CD4-positive, alpha-beta T cell (primary cell): Measurements from ENCODE around the gene AP2A1. TPM values are rescaled to one million over a fixed set of nuclear protein-coding genes. Genes with fewer than 3 reads are reported as not detected.

Source experiments
- ATAC-seq: fragments of 200-7000 bp; cut with Tn5 transposase; one replicate; pipeline ENCODE4 v1.10.0; 2022; ENCODE audit warnings: mild to moderate bottlenecking; ENCODE audit not compliant: poor library complexity
- CTCF ChIA-PET: fragments of 350-600 bp; sonication (Branson Sonifier 250); formaldehyde crosslinking; loops from one replicate; lab custom pipeline; 2021; ENCODE audit warnings: antibody characterized with exemption, inconsistent platforms; lab: Charles Lee
- POLR2A ChIA-PET: fragments of 350-600 bp; sonication (Branson Sonifier 250); formaldehyde crosslinking; loops from one replicate; lab custom pipeline; 2021; ENCODE audit warnings: antibody characterized with exemption, inconsistent platforms; lab: Charles Lee
- DNase-seq, 14 experiments: peaks; one replicate each; pipeline ENCODE4 v3.0.0-alpha.2; 2013 to 2020; ENCODE audit warnings: mixed read lengths in 2 of 14
- H3K27ac ChIP-seq, 2 donors: one replicate each; pipeline versions ENCODE4 v1.5.1 to v1.7.0; 2013; ENCODE audit warnings: low read length in 2 of 2, low read depth in 1 of 2, mild to moderate bottlenecking in 1 of 2
- H3K27me3 ChIP-seq, 2 experiments: 1 replicate in 1 of 2; 2 replicates in 1 of 2; pipeline versions ENCODE4 v1.6.1 to v1.7.0; 2013; ENCODE audit warnings: low read length in 2 of 2, control low read depth in 1 of 2, mild to moderate bottlenecking in 1 of 2, moderate library complexity in 1 of 2; ENCODE audit not compliant: insufficient read depth in 2 of 2, control insufficient read depth in 1 of 2
- H3K36me3 ChIP-seq: one replicate; pipeline ENCODE4 v1.6.1; 2013; ENCODE audit warnings: low read length, control low read depth; ENCODE audit not compliant: insufficient read depth
- H3K4me1 ChIP-seq: one replicate; pipeline ENCODE4 v1.6.1; 2013; ENCODE audit warnings: low read length, control low read depth; ENCODE audit not compliant: insufficient read depth
- H3K4me3 ChIP-seq: one replicate; pipeline ENCODE4 v1.5.1; 2013; ENCODE audit warnings: mild to moderate bottlenecking, low read length, moderate library complexity
- H3K9me3 ChIP-seq, 2 experiments: 1 replicate in 1 of 2; 2 replicates in 1 of 2; pipeline versions ENCODE4 v1.6.1 to v1.7.0; 2013; ENCODE audit warnings: low read length in 2 of 2, mild to moderate bottlenecking in 2 of 2, control low read depth in 1 of 2, moderate library complexity in 1 of 2; ENCODE audit not compliant: control insufficient read depth in 1 of 2, insufficient read depth in 1 of 2
- H3K27ac Mint-ChIP-seq: one replicate; pipeline ENCODE4 v1.8.0; 2020; ENCODE audit warnings: mixed read lengths
- H3K27me3 Mint-ChIP-seq: one replicate; pipeline ENCODE4 v1.8.0; 2021; ENCODE audit warnings: mixed read lengths
- H3K36me3 Mint-ChIP-seq: one replicate; pipeline ENCODE4 v1.8.0; 2021; ENCODE audit warnings: low read depth, mixed read lengths
- H3K4me1 Mint-ChIP-seq: one replicate; pipeline ENCODE4 v1.8.0; 2021; ENCODE audit warnings: low read depth, mixed read lengths
- H3K4me3 Mint-ChIP-seq: one replicate; pipeline ENCODE4 v1.8.0; 2020; ENCODE audit warnings: mild to moderate bottlenecking, mixed read lengths
- H3K9me3 Mint-ChIP-seq: one replicate; pipeline ENCODE4 v1.8.0; 2020; ENCODE audit warnings: mixed read lengths
- CTCF ChIP-seq: fragments of 200-600 bp; IDR thresholded peaks from one replicate; pipeline ENCODE4 v1.8.0; 2022; ENCODE audit warnings: antibody characterized with exemption, mild to moderate bottlenecking
- intact Hi-C, 2 experiments: fragments of 100-400 bp; cut with DNase I in 1 of 2; cut with micrococcal nuclease in 1 of 2; formaldehyde crosslinking; loops; one replicate each; pipeline versions ENCODE4 v1.15.1 to v1.9.0; 2023 to 2025; cut with DNase I, micrococcal nuclease
- total RNA-seq, 174 experiments: library from RNA in 2 of 174; stranded (reverse) in 2 of 174; gene quantifications; one replicate each; pipeline ENCODE4 v1.2.3 and lab custom pipeline; 2021 to 2026

Gene AP2A1
- total RNA-seq, 2 experiments from 2014 or later: 28.2 to 28.9 TPM

GRCh38 chr19:49774969-49775368, 8.2 kb downstream of the AP2A1 start:
- TF ChIP-seq CTCF: no peak
- intact Hi-C loops: no loop called here

GRCh38 chr19:49775742-49776370, 9.1 kb downstream of the AP2A1 start:
- Histone ChIP-seq H3K9me3 (no peaks in the 10 kb centered on the region), H3K27me3 (no peaks in the 10 kb centered on the region), H3K4me3 (no peak overlapping the region), H3K36me3 (peaks cover 8% of the 10 kb centered on the region), H3K27ac (no peak overlapping the region), H3K4me1 (peaks cover 5% of the 10 kb centered on the region)
- H3K27me3 Mint-ChIP-seq: no peaks in the 10 kb centered on the region
- H3K27ac Mint-ChIP-seq: no peak overlapping the region
- H3K36me3 Mint-ChIP-seq: peaks cover 32% of the 10 kb centered on the region
- ChIA-PET CTCF (no interaction called here), POLR2A (interaction anchor here (1.2 kb wide), 1 partner anchor 9 kb away, joined by 3 read pairs; the partner anchor contains the start of gene AP2A1)
- intact Hi-C loops: no loop called here
- H3K4me3 Mint-ChIP-seq: no peak overlapping the region
- no peak for DNase-seq
- no peak for TF ChIP-seq CTCF
- H3K4me1 Mint-ChIP-seq: peaks cover 22% of the 10 kb centered on the region
- ATAC-seq: no peak
- H3K9me3 Mint-ChIP-seq: no peaks in the 10 kb centered on the region

More at GRCh38 chr19:49774969-49775368, 8.2 kb downstream of the AP2A1 start:
- Mint-ChIP-seq H3K4me1 (peaks cover 23% of the 10 kb centered on the region), H3K4me3 (no peak overlapping the region), H3K9me3 (no peaks in the 10 kb centered on the region), H3K27me3 (no peaks in the 10 kb centered on the region), H3K27ac (no peak overlapping the region), H3K36me3 (peaks cover 28% of the 10 kb centered on the region)
- no peaks in the 10 kb centered on the region for H3K9me3 ChIP-seq
- ChIA-PET POLR2A (no interaction called here), CTCF (no interaction called here)
- H3K27ac ChIP-seq: no peak overlapping the region
- DNase-seq: no peak
- H3K27me3 ChIP-seq: no peaks in the 10 kb centered on the region
- peaks cover 5% of the 10 kb centered on the region for H3K4me1 ChIP-seq
- no peak for ATAC-seq
- H3K4me3 ChIP-seq: no peak overlapping the region
- peaks cover 8% of the 10 kb centered on the region for H3K36me3 ChIP-seq

GRCh38 chr19:49776371-49776764, 9.6 kb downstream of the AP2A1 start:
- Histone ChIP-seq H3K27ac (no peak overlapping the region), H3K9me3 (no peaks in the 10 kb centered on the region), H3K36me3 (peaks cover 4% of the 10 kb centered on the region), H3K4me3 (no peak overlapping the region), H3K27me3 (no peaks in the 10 kb centered on the region), H3K4me1 (peaks cover 5% of the 10 kb centered on the region)
- DNase-seq: no peak
- Mint-ChIP-seq H3K4me3 (no peak overlapping the region), H3K36me3 (peaks cover 36% of the 10 kb centered on the region), H3K27ac (no peak overlapping the region), H3K4me1 (peaks cover 22% of the 10 kb centered on the region), H3K27me3 (no peaks in the 10 kb centered on the region), H3K9me3 (no peaks in the 10 kb centered on the region)
- POLR2A ChIA-PET: interaction anchor here (1.2 kb wide), 1 partner anchor 10 kb away, joined by 3 read pairs; the partner anchor contains the start of gene AP2A1
- ATAC-seq: no peak
- no peak for TF ChIP-seq CTCF
- CTCF ChIA-PET: no interaction called here
- intact Hi-C loops: no loop called here
